Mucosa of stomach (tissue), 1 donor: Measurements from ENCODE around the gene AKTIP.

Source experiments
- H3K27me3 ChIP-seq: one replicate; pipeline ENCODE4 v1.7.0; 2013; ENCODE audit warnings: mild to moderate bottlenecking, low read length; ENCODE audit not compliant: control insufficient read depth, insufficient read depth
- H3K36me3 ChIP-seq: one replicate; pipeline ENCODE4 v1.7.0; 2013; ENCODE audit warnings: low read length; ENCODE audit not compliant: control insufficient read depth, insufficient read depth
- H3K4me1 ChIP-seq: one replicate; pipeline ENCODE4 v1.7.0; 2013; ENCODE audit warnings: mild to moderate bottlenecking, low read length; ENCODE audit not compliant: control insufficient read depth, insufficient read depth
- H3K4me3 ChIP-seq: one replicate; pipeline ENCODE4 v1.7.0; 2013; ENCODE audit warnings: low read length
- H3K9ac ChIP-seq: one replicate; pipeline ENCODE4 v1.7.0; 2013; ENCODE audit warnings: mild to moderate bottlenecking, low read length, moderate library complexity
- H3K9me3 ChIP-seq: one replicate; pipeline ENCODE4 v1.7.0; 2013; ENCODE audit warnings: mild to moderate bottlenecking, low read length, moderate library complexity; ENCODE audit not compliant: control insufficient read depth
- donor health status: Pancreatic carcinoma.

AKTIP gene

GRCh38 chr16:53495325-53495724, 7.7 kb downstream of the AKTIP start:
- H3K36me3 ChIP-seq, result peaks cover 9% of the 10 kb centered on the region
- no peaks in the 10 kb centered on the region for H3K9me3 ChIP-seq
- no peak overlapping the region for H3K9ac ChIP-seq
- no peak overlapping the region for H3K4me3 ChIP-seq
- H3K4me1 ChIP-seq, result no peaks in the 10 kb centered on the region
- H3K27me3 ChIP-seq, result no peaks in the 10 kb centered on the region

GRCh38 chr16:53494636-53495035, 8.4 kb downstream of the AKTIP start:
- Histone ChIP-seq H3K4me1 (no peaks in the 10 kb centered on the region), H3K9me3 (no peaks in the 10 kb centered on the region), H3K4me3 (no peak overlapping the region), H3K9ac (no peak overlapping the region), H3K27me3 (no peaks in the 10 kb centered on the region), H3K36me3 (peaks cover 9% of the 10 kb centered on the region)

DNA sequence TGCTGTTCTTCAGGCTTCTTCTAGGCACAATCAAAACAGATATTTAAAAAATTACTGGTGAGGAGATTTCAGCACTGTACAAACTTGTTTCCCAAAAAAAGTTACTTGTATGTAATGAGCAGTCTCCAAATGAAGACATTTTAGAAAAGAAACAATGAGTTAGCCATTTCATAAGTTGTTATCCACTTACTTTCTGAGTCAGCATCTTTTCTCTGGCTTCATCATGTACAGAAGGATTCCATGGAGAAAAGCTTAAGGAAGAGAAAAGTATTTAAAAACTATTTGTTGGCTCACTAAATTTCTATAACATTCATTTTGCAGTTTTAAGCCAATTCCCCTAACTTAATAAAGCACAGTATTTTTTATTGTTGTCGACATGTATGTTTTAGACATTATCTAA, 10.5 kb downstream of the AKTIP start:
- Histone ChIP-seq H3K36me3 (peaks cover 9% of the 10 kb centered on the region), H3K9ac (no peak overlapping the region), H3K4me1 (no peaks in the 10 kb centered on the region), H3K4me3 (no peak overlapping the region), H3K27me3 (no peaks in the 10 kb centered on the region), H3K9me3 (no peaks in the 10 kb centered on the region)

DNA sequence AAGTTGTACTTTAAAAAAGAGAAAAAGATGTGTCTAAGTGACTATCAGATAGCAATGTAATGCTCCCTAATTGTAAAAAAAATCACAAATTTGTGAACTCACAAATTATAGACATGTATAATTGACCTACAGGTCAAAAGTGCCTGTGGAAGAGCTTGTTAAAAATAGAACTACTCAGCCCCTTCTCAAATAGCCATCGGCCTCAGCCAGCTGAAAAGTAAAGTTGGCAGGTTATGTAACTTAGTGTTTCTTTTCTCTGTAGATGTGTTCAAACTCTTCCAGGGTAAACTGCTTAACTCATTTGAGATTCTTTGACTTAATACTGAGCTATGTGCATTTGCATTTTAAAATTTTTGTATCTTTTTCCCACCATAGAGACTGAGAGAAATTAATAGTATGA, 13.3 kb downstream of the AKTIP start:
- no peaks in the 10 kb centered on the region for H3K27me3 ChIP-seq
- H3K4me1 ChIP-seq, result no peaks in the 10 kb centered on the region
- no peaks in the 10 kb centered on the region for H3K9me3 ChIP-seq
- H3K36me3 ChIP-seq, result peaks cover 9% of the 10 kb centered on the region
- H3K4me3 ChIP-seq, result no peak overlapping the region
- no peak overlapping the region for H3K9ac ChIP-seq

DNA sequence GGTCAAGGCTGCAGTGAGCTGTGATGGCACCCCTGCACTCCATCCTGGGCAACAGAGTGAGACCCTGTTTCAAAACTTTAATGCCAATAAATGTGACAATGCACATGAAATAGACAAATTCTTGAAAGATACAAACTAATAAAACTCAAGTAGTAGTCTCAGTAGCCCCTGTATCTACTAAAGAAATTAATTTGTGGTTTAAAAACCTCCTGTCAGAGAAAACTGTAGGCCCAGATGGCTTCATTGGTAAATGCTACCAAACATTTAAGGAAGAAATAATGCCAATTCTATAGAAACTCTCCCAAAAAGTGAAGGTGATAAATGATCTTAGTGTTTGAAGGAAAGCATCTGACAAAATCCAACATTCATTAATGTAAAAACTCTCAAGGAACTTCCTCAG, 16.8 kb downstream of the AKTIP start:
- Histone ChIP-seq H3K9me3 (no peaks in the 10 kb centered on the region), H3K9ac (no peak overlapping the region), H3K4me3 (no peak overlapping the region), H3K27me3 (no peaks in the 10 kb centered on the region), H3K36me3 (peaks cover 4% of the 10 kb centered on the region), H3K4me1 (no peaks in the 10 kb centered on the region)

GRCh38 chr16:53484542-53484941, 18.5 kb downstream of the AKTIP start:
- Histone ChIP-seq H3K4me1 (no peaks in the 10 kb centered on the region), H3K9me3 (no peaks in the 10 kb centered on the region), H3K4me3 (no peak overlapping the region), H3K9ac (no peak overlapping the region), H3K27me3 (no peaks in the 10 kb centered on the region), H3K36me3 (peaks cover 9% of the 10 kb centered on the region)

DNA sequence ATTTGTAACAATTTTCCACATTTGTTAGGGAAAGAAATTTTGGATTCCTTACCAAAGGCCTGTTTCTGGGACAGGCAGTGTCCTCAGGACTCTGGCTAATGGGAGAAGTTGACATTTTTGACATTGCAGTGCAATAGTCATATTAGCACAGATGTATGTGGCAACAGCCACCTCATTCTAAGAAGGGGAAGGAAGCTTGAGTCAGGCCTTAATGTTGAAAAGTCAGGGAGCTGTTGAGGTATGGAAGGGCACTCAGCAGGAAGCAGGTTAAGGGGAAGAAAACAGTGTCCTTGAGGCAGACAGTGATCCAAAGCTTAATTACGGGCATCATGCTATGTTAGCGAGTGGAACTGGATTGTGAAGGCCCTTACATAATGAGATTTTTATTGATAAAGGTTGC, 20.9 kb downstream of the AKTIP start:
- no peaks in the 10 kb centered on the region for H3K9me3 ChIP-seq
- no peak overlapping the region for H3K4me3 ChIP-seq
- no peaks in the 10 kb centered on the region for H3K27me3 ChIP-seq
- H3K9ac ChIP-seq, result no peak overlapping the region
- peaks cover 9% of the 10 kb centered on the region for H3K36me3 ChIP-seq
- H3K4me1 ChIP-seq, result no peaks in the 10 kb centered on the region

DNA sequence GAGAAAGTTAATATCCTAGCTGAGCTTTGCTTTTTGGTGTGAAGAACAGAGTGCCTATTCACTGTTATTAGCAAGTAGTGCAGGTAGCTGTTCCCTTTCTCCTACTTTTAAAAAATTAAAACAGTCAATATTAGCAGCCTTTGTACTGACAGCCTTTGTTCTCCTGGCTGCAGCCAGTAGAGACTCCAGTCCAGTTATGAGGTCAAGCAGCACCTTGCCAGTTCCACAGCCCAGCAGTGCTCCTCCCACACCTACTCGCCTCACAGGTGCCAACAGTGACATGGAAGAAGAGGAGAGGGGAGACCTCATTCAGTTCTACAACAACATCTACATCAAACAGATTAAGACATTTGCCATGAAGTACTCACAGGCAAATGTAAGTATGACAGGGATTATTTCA, 22.6 kb downstream of the AKTIP start:
- Histone ChIP-seq H3K4me3 (no peak overlapping the region), H3K27me3 (no peaks in the 10 kb centered on the region), H3K9me3 (no peaks in the 10 kb centered on the region), H3K36me3 (peaks cover 9% of the 10 kb centered on the region), H3K4me1 (no peaks in the 10 kb centered on the region), H3K9ac (no peak overlapping the region)

DNA sequence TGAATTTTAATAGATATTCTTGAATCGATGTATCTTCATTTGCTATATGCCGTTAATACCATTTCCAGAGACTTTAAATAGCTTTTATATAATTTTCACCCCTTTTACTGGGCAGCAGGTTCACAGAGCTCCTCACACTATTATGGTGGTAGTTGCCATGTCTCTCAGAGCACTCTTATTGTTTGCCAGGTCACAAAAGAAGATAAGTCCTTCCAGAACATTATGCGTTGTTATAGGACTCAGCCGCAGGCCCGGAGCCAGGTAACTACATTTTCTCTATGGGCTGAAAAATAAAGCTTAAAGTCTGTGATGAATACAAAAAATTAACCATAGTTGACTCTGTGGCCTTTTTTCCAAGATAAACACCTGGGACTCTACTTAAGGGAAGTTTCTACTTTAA, 24.0 kb downstream of the AKTIP start:
- Histone ChIP-seq H3K27me3 (no peaks in the 10 kb centered on the region), H3K9ac (no peak overlapping the region), H3K4me3 (no peak overlapping the region), H3K9me3 (no peaks in the 10 kb centered on the region), H3K4me1 (no peaks in the 10 kb centered on the region), H3K36me3 (peaks cover 9% of the 10 kb centered on the region)

DNA sequence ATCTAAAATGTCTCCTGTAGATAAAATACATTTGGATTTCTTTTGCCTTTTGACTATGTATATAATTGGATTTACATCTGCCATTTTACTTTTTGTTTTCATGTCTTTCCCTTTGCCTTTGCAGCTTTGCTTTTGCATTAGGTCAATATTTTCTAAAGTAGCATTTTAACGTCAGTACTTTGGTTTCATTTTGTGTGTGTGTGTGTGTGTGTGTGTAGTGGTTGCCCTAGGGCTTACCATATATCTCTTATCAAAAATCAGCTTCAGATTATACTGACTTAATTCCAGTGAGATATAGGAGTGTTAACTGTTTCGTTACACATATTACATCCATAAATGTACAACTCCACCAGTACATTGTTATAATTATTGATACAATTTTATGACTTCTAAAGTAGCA, 26.1 kb downstream of the AKTIP start:
- H3K36me3 ChIP-seq, result peaks cover 9% of the 10 kb centered on the region
- no peaks in the 10 kb centered on the region for H3K9me3 ChIP-seq
- H3K4me3 ChIP-seq, result no peak overlapping the region
- no peaks in the 10 kb centered on the region for H3K4me1 ChIP-seq
- H3K9ac ChIP-seq, result no peak overlapping the region
- no peaks in the 10 kb centered on the region for H3K27me3 ChIP-seq

- Histone ChIP-seq H3K9ac (no peak overlapping the region), H3K27me3 (no peaks in the 10 kb centered on the region), H3K9me3 (no peaks in the 10 kb centered on the region), H3K4me3 (no peak overlapping the region), H3K4me1 (peaks cover 5% of the 10 kb centered on the region), H3K36me3 (no peaks in the 10 kb centered on the region)
These were observed 37.3 kb downstream of the AKTIP start for GRCh38 chr16:53465606-53466280.

- no peaks in the 10 kb centered on the region for H3K36me3 ChIP-seq
- H3K4me1 ChIP-seq, result no peaks in the 10 kb centered on the region
- H3K9ac ChIP-seq, result no peak overlapping the region
- no peaks in the 10 kb centered on the region for H3K9me3 ChIP-seq
- H3K4me3 ChIP-seq, result no peak overlapping the region
- no peaks in the 10 kb centered on the region for H3K27me3 ChIP-seq
These were observed 44.4 kb downstream of the AKTIP start for GRCh38 chr16:53458635-53459034.

DNA sequence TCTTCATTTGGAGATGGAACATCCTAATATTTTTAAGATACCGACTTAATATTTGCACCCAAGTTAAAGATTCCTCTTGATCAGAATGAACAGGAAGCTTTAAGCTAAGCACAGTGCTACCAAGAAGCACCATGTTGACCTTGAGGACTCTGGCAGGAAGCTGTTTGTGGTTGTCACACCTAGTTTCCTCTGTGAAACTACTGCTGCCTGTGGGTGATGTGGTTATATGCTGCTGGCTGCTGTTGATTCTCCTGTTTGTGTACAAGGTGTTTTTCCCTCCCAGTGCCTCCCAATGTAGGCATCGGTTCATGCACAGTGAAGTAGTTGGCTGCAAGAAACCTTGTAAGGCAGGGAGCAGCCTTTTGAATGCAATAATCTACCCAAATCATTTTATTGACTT, 45.3 kb downstream of the AKTIP start:
- no peaks in the 10 kb centered on the region for H3K36me3 ChIP-seq
- no peaks in the 10 kb centered on the region for H3K9me3 ChIP-seq
- H3K4me1 ChIP-seq, result no peaks in the 10 kb centered on the region
- H3K4me3 ChIP-seq, result no peak overlapping the region
- H3K27me3 ChIP-seq, result no peaks in the 10 kb centered on the region
- H3K9ac ChIP-seq, result no peak overlapping the region
